NCI-H128 (cell line): ENCODE measurements around the gene FAM114A1.

Experiments used
- DNase-seq: peaks from one replicate; lab custom pipeline; 2025; ENCODE audit not compliant: unreplicated experiment; lab: John Stamatoyannopoulos, UW

The FAM114A1 gene

DNA sequence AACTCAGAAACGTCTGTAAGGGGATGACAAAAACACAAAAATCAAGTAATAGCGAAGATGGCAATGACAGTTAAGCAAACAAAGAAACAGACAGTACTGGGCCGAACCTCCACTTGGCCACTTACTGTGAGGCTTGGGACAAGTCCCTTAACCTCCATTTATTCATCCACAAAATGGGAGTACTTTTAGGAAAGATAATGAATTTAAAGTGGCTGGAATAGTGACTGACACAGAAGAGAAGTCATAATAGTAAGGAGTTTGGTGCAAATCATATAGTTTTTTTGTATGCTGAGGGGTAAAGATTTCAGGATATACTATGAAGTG, 9.5 kb upstream of the FAM114A1 start:
- DNase-seq: no peak

DNA sequence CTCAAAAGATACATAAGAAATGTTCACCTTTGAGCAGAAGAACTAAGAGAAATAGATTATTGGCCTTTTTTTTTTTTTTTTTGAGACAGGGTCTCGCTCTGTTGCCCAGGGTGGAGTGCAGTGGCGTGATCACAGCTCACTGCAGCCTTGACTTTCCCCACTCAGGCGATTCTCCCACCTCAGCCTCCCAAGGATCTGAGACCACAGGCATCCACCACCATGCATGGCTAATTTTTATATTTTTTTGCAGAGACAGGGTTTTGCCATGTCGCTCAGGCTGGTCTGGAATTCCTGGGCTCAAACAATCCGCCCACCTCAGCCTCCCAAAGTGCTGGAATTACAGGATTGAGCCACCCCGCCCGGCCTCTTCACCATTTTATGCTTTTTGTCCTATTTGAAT, 8.1 kb upstream of the FAM114A1 start:
- DNase-seq: no peak

DNA sequence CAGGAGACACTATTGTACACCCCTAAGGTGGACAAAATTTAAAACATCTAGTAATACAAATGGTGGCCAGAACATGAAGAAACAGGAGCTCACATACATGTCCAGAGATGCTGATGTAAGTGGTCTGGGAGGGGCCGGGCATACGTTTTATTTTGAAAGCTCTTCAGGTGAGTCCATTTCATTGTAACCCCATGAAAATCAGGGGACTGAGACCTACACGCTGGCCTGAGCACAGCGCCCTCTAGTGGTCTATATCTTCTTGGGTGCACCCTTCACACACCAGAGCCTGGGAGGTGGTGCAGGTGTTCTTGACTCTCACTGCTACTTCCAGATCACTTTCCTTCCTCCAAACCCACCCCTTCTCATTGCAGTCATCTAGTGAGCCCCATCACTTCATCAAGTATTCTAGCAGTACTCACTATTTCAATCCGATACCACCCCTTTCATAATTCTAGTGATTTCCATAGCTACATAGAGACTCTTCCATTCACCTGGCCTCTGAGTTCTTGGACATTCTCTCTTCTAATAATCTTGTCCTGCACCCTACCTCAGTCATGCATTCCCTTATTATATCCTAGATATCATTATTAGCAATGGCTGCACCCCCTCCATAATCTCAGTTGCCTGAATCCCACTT, 6.7 kb upstream of the FAM114A1 start:
- no peak for DNase-seq

DNA sequence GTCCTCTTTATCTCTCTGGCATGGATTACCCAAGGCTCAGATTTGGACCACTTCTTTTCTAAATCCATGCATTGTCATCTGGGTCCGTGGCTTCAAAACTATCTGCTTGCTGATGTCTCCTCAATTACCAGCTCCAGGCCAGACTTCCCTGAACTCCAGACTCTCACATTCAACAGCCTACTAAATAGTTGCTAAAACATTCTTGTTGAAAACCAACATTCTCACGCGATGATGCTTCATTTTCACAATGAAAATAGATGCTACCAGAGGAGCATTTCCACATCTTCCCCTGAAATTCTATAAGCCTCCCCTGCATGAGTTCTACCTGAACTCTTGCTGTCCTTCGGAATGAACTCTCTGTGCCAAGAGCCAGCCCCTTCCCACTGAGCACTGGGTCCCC, 5.8 kb upstream of the FAM114A1 start:
- DNase-seq: no peak

DNA sequence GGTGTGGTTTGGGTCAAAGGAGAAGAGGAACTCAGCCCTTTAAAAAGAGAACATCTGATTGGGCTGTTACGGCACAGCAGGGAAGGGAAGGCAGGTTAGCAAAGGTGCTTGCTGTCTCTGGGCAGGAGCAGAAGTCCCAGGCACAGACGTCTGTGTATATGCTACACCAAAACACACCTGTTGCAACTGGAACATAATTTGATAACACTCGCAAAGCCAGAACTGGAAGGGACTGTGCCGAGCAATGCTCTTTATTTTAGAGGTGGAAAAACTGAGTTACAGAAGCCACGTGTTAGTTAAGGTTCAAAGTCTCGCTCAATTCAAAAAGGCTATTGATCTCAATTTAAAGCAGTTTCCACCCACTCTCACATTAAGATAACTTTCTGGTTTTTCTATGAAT, 2.2 kb upstream of the FAM114A1 start:
- DNase-seq: no peak

DNA sequence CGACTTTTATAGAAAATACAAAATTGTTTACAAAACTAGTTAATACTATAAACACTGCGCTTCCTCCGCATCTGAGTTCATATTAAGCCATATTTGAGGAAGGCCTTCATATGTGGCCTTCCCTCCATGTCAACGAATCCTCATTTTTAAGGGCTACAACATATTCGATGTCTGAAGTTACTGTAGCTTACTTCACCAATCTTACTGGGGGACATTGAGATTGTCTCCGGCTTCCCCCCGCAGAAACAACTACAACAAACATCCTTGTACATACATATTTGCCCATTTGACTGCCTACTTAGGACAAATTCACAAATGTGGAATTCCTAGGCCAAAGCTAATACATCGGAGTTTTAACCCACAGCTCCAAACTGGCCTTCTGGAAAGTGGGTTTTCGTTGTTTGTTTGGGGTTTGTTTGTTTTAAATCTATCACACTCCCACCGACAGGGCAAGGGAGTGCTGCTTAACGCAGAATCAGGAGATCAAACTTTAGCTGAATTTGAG, 581 bp upstream of the FAM114A1 start:
- DNase-seq: no peak

DNA sequence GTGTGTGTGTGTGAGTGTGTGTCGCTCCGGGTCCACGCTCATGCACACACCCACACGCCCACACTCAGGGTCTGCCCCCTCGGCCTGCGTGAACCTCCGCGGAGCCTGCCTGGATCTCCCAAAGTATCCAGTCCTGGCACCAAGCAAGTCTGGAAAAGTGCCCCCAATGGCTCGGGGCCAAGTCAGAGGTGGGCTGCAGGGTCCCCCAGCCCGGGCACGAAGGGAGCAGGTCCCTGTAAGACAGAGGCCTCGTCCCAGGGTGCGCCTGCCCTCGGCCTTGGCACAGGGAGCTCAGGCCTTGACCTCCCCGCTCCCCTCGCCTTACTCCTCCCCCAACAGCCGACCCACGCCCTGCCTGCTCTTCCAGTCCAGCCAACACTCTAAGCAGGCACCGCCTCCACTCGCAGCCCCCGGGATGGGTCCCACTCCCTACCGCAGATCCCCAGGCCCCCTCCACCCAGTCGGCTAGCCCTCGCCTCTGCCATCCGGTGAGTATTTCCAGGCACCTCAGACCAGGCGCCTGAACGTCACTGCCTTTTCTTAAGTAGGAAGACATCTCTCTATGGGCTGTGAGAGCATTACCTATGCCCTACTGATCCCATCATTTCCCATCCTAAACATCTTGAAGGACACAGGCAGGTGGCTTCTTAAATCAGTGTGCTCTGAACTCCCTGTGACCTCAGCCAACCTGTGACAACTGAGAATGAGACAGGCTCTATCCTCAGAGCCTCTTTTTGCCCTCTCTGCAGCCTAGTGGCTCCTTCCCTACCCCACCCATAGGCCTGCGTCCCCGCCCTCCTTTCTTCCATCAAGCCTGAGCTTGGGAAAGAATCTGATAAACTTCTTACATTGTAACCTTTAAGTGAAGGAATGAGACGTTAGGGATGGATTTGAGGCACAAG, 704 bp downstream of the FAM114A1 start:
- DNase-seq: no peak

DNA sequence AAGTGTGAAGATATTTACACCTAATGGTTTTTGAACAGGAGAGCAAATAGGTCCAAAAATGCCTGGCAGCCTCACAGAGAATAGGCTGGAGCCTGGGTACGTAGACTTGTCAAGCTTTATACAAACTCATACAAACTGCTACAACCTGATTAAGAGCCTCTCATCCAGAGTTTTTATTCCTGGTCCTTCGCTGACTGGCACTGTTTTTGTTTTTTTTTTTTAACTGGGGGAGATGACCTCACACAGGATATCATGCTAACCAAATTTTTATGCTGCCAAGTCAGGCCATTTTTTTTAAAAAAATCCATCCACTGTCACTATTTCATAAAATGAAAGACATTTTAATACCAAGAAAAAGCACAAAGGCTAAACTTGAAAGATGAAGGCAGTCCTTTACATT, 1.9 kb downstream of the FAM114A1 start:
- DNase-seq: no peak

DNA sequence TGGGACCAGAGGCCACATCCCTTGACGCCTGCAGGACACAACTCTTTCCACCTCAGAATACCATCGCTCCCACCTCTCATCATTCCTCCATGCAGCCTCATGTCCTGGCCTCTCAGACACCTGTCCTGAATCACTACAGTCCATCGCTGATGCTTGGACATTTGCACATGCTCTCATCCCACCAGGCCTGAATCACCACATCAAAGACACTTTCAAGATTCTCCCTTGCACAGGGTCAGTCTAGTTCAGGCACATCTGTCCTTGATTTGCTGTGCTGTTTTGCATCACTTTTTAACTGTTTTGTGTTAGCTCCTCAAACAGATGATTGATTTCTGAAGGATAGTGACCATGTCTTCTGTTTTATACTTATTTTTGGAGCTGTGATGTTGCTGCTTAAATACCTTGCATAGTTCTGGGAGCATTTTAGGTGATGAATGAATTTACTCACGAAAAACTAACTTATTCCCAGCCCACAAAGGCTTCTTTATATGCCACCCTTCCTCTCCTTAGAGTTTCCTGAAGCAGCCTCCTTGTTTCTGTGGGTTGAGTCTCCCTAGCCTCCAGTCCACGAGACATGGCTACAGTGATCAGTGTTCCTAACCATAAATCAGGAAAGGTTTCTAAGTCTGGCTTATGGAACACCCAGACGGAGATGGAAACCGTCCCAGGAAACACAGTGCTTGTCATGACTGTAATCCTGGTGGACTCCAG, 2.6 kb downstream of the FAM114A1 start:
- no peak for DNase-seq

DNA sequence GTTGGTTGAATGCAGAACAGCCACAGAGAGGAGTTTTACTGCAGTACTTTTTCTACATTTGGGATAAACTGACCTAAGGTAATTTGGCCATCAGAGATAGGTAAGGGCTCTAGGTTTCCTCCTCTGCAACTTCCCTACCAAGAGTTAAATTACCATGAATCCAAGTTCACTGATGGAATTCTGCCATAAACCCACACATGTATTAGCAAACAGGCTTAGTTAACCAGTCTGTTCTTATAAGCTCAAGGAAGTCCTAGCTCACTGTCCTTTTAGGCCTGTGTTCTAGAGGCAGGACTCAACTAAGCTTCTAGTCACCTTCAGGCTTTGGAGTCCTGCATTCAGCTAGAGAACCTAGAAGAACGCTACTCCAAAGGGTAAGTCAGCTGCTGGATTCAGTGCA, 4.0 kb downstream of the FAM114A1 start:
- no peak for DNase-seq

DNA sequence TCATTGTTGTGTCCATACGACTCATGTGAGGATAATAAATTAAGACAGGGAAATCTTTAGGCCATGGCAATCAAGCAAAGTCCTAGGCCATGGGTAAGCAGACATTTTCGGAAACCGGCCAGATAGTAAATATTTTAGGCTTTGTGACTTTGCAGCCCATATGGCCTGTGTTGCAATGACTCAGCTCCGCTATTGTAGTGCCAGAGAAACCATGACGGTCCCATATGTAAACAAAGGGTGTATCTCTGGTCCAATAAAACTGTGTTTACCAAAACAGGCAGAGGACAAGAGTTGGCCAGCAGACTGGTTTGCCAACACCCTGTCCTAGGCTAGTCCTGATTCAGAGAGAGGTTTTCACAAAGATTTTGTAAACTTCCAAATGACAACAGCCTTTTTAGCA, 5.0 kb downstream of the FAM114A1 start:
- no peak for DNase-seq

DNA sequence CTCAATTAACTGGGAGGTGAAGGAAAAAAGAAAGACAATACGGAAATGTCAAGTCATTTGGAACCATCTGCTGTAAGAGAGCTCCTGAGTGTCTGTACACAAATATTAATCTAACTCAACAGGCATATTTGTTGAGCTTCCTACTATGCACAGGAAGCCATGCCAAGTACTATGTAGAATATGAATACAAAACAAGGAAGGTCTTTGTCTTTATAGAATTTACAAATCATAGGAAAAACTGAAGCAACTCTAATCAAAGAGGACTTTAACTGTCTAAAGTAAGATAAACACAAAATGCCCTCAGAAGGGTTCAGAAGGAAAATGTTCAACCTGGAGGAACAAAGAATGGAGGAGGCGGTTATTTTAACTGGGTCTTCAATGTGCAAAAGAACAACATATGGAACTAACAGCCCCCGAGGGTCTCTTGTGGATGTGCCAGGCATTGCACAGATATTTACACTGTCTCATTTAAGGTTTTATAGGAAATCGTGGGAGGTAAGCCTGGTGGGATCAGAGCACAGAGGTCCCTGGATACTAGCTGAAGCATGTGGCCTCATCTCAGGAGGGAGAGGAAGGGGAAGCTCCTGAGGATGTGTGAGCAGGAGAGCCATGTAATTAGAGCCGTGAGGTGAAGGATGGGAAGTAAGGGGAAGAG, 5.8 kb downstream of the FAM114A1 start:
- no peak for DNase-seq

DNA sequence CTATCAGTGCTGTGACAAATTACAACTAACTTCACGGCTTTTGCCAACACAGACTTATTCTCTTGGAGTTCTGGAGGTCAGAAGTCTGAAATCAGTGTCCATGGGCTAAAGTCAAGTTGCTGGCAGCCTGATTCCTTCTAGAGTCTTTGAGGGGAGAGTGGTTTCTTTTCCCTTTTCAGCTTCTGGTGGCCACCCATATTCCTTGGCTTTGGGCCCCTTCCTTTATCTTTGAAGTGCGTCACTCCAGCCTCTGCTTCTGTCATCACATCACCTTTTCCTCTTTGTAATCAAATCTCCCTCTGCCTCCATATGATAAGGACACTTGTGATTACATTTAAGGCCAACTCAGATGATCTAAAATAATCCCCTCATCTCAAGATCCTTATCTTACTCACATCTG, 9.0 kb downstream of the FAM114A1 start:
- no peak for DNase-seq

DNA sequence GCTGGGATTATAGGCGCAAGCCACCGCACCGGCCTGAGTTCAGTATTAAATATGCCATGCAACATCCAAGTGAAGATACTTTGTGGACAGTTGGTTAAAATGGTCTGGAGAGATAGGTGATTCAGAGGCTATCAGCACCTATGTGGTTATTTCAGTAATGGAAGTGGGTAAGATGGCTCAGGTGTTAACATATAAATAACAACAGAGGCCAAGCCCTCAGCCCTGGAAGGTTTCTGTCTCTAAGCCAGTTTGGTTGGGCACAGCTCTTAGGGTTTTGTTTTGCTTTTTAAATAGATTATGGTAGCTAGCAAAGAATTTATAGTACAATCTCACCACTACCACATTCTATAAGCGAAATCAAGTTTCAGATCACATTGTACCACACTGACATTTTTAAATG, 16.6 kb downstream of the FAM114A1 start:
- DNase-seq: no peak

DNA sequence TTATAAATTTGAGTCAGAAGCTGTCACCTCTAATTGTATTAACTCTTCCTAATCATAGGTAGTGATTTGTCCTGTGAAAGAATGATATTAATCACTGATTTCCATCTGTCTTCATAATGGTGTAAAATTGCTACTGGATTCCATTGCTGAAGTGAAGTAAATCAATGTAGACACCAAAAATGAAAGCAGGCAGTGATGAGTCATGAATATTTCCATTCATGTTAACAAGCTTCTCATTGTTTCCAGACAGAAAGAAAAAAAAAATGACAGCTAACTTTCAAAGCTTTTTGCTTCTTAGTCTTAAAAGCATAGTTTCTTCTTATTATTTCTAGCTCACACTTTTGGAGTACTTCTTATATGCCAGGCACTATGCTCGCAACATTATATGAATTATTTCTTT, 21.5 kb downstream of the FAM114A1 start:
- DNase-seq: no peak

DNA sequence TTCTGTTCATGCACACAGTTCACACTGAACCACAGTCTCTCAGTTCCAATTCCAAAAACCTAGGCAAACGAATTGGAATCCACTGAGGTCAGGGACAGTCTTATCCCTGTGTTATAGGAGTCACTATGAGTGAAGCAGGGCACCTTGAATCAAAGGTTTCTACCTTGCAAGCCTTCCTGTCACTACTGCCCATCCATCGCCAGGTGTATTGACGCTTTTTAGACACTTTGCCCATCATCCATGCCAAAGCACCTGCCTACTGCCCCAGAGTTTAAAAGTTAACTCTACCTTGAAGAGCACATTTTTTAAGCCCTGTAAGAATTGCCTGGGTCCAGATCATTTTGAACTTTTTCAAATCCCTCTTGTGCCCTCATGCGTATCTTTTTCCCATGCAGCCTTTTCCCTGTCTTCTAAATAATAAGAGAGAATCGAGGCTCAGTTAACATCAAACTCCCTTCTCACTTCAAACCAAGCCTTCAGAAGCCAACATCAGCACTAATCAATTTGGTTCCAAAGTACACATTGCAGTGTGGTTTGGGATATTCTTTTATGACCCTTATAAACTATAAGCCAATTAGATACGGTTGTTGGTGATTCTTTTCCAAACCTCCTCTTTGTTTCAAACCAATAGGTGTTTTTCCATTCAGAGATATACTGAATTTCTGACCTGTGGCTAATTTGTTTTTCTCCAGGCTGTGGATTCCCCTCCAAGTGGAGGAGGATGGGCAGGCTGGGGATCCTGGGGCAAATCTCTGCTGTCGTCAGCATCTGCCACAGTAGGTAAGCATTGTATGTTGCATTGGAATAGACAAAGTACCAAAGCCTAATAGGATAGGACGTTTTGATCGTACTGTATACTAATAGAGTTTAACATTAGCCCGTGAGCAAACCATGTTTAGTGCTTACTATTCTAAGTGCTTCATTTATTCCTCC, 23.7 kb downstream of the FAM114A1 start:
- DNase-seq: no peak

DNA sequence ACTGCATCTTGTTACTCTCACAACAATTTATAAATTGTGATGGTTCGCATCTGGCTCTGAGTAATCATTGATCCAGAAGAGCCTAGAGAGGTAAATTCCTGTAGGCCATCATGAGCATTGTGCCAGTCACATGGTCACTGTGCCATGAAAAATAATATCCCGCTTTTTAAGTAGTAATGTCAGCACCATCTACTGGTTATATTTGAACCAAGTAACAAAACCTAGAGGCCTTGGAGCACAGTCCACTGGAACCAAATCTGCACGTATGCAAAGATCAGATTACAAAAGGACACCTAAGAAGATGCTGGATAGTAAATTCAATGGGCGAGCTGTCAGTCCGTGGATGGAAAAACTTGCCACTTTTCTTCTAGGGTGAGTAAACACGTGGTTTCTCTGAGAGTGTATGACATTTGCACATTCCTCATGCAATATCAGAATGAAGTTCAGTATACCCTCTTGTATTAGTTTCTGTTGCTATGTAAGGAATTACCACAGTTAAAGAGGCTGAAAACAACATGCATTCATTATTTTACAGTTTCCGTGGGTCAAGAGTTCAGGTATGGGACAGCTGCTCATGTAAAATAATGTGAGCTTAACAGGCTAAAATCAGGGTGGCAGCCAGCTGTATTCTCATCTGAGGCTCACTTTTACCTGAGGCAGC, 26.8 kb downstream of the FAM114A1 start:
- no peak for DNase-seq

DNA sequence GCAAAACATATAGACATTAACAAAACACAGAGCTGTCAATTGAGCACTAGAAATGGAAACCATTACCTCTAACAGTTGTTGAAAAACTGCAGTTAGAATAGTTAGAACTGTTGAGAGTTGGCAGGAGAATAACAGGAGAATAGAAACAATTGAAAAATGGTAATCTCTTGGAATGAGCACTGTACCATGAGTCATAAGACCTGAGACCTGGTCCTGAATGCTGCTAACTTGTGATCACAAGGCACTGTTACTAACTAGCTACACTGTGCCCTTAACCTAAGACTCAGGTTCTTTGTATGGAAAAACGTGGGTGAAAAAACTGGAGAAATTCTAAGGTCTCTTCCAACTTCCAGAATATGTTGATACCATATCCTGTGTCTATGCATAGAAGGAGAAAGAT, 29.3 kb downstream of the FAM114A1 start:
- DNase-seq: no peak

DNA sequence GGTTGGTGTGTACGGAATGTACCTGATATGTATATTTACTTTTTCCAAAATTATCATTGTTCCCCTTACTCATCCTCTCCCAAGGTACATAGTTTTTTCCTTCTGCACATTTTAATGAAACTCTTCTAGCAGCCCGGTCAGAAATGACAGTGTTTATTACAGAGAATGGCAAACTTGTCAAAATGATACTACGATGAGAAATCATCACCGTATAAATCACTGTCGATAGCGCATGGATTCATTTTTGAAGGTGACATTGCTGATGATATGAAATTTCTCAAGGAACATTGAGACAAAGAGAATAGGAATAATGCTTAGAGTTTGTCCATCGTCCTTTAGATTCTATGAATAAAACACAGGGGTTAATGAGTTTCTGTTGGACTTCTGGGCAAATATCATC, 30.6 kb downstream of the FAM114A1 start:
- DNase-seq: no peak

DNA sequence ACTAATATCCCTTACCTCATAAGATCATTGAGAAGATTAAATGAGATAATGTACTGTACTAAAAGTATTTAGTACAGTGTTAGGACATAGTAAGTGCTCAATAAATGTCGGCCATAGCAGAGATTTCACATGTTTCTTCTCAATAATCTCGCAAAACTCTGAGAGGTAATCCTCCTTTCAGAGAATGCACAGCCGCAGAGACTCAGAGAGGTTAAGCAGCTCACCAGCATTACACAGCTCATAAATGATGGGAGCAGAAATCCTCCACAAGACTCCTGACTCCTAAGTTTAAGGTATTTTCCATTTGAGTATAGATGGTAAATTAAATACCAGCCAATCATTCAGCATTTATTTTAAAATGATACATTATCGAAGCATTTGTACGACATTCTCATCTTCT, 34.6 kb downstream of the FAM114A1 start:
- DNase-seq: no peak
